Activated T-cell treated with anti-CD3 and anti-CD28 coated beads for 4 hours (primary cell): ENCODE data around the gene SAA2.
"Not testable (repeated sequence)": the region's sequence is repeated elsewhere in the genome, so short reads cannot be mapped to it uniquely, and the experiment has no call there.

Experiments used
- DNase-seq: peaks from one replicate; pipeline ENCODE4 v3.0.0-alpha.2; 2020

SAA2 gene

GRCh38 chr11:18248561-18248960 is at the start of gene SAA2:
Gene SAA2 (minus strand): TSS chr11:18248668. CDS start chr11:18248011, 657 bp downstream.
- DNase-seq = no peak

- DNase-seq = no peak
Observed at GRCh38 chr11:18295316-18295715, 46.8 kb upstream of the SAA2 start.

- no peak for DNase-seq
Observed at GRCh38 chr11:18294862-18295261, 46.4 kb upstream of the SAA2 start.

- DNase-seq = no peak
Observed at GRCh38 chr11:18288911-18289310, 40.4 kb upstream of the SAA2 start.

- DNase-seq = no peak
Observed at GRCh38 chr11:18285841-18286240, 37.4 kb upstream of the SAA2 start.

GRCh38 chr11:18282626-18283025 is 34.2 kb upstream of the SAA2 start:
- no peak for DNase-seq

GRCh38 chr11:18280438-18281045 is 32.1 kb upstream of the SAA2 start:
- no peak for DNase-seq

GRCh38 chr11:18277565-18278271 is 29.2 kb upstream of the SAA2 start:
- DNase-seq = no peak

GRCh38 chr11:18271206-18271605 is 22.7 kb upstream of the SAA2 start:
- DNase-seq = no peak

GRCh38 chr11:18270102-18270501 is 21.6 kb upstream of the SAA2 start:
- no peak for DNase-seq

GRCh38 chr11:18269252-18269651 is 20.8 kb upstream of the SAA2 start:
- not testable (repeated sequence) for DNase-seq

- DNase-seq = not testable (repeated sequence)
Observed at GRCh38 chr11:18267335-18268133, 19.1 kb upstream of the SAA2 start.

- no peak for DNase-seq
Observed at GRCh38 chr11:18265949-18266348, 17.5 kb upstream of the SAA2 start, which contains the start of gene SAA1. Gene SAA1 (plus strand): TSS chr11:18266264. CDS start chr11:18266888, 624 bp downstream.

GRCh38 chr11:18264677-18265555 is 16.4 kb upstream of the SAA2 start:
- DNase-seq = no peak

- no peak for DNase-seq
Observed at GRCh38 chr11:18264035-18264434, 15.6 kb upstream of the SAA2 start.

GRCh38 chr11:18262681-18263350 is 14.3 kb upstream of the SAA2 start:
- not testable (repeated sequence) for DNase-seq

GRCh38 chr11:18261721-18262120 is 13.3 kb upstream of the SAA2 start:
- no peak for DNase-seq

GRCh38 chr11:18259259-18259658 is 10.8 kb upstream of the SAA2 start:
- DNase-seq = no peak

- DNase-seq = no peak
Observed at GRCh38 chr11:18254781-18255361, 6.4 kb upstream of the SAA2 start.

- DNase-seq = no peak
Observed at GRCh38 chr11:18253778-18254338, 5.4 kb upstream of the SAA2 start.

- DNase-seq = no peak
Observed at GRCh38 chr11:18253233-18253632, 4.8 kb upstream of the SAA2 start.
